ENCODE measurements around the gene FOXD3. TPM values are rescaled to one million over a fixed set of nuclear protein-coding genes. Genes with fewer than 3 reads are reported as not detected.
A peak's percentile ranks its signal among the peaks of the same experiment; 100 is the strongest.

FOXD3 gene
- not detected for polyA plus RNA-seq (2012; ENCODE audit: low read depth, missing spikeins)

DNA sequence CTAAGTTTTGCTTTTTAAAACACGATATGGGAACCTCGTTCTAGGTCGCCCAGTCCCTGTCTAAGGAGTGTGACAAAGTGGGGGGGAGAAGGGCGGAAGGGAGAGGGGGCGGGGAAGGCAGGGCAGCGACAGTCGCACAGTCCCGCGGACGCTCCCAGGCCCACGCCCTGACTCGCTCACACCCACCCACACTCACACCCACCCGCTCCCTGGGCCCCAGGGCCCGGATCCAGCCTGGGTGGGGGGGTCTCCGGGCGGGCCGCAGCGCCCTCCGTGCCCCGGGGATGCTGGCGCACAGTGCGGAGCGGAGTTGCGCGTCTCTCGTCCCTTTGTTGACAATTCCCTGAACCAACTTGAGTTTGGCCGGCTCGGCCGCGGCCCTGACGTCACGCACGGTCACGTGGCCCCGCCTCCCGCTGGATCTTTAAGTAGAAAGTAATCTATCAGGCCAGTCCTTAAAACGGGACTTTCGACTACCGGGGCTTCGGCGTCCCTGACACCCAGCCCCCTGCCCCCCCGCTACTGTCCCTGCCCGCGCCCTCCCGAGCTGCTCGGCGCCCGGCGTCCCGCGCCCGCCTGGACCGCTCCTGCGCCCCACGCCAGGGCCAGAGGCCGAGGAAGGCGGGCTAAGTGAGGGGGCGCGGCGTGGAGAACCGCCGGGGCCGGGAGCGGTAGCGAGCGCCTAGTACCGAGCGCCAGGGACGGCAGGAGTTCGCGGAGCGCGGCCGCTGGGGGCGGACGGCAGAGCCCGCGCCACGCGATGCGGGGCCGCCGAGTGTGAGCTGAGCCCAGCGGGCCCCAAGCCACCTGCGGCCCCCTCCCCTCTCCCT lies at the start of gene FOXD3:
FOXD3 (plus strand) TSS at position 454 of the 830 bp plus-strand sequence. CDS start 492 bp downstream, outside the sequence.
- TF ChIP-seq PAX5 (IDR thresholded peaks at IDR 0.05; ENCODE audit: insufficient read depth, low read length, severe bottlenecking) (no peak), POLR2A (IDR thresholded peaks at IDR 0.05; ENCODE audit: low read depth, low read length) (no peak), SPI1 (IDR thresholded peaks at IDR 0.05; ENCODE audit: low read depth, low read length) (no peak), POLR2AphosphoS5 (IDR thresholded peaks at IDR 0.05; ENCODE audit: low read depth, low read length) (no peak), TAF1 (IDR thresholded peaks at IDR 0.05; ENCODE audit: low read depth, low read length) (no peak), POU2F2 (IDR thresholded peaks at IDR 0.05; ENCODE audit: low read depth, low read length) (no peak)
- peak; percentile 26 for FAIRE-seq
- DNase-seq (ENCODE audit: insufficient read length, low spot score), result no peak

DNA sequence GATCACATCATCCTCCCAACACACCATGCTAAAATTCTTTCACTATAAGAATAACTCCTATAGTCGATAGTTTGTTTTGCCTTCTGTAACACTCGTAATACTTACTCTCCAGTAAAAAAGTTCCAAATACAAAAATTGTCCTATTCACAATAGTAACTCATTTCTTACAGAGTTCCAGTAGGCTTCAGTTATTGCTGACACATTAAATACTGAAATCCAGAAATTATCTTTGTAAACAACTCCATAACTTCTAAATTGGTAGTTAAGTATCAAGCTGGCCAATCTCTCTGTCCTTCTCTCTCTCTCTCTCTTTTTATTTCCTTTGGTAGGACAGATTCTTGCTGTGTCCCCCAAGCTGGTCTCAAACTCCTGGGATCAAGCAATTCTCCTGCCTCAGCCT lies 49.6 kb upstream of the FOXD3 start:
- DNase-seq (ENCODE audit: insufficient read length, low spot score), result no peak
- no peak for TF ChIP-seq PAX5 (IDR thresholded peaks at IDR 0.05; ENCODE audit: insufficient read depth, low read length, severe bottlenecking)
- no peak for FAIRE-seq

DNA sequence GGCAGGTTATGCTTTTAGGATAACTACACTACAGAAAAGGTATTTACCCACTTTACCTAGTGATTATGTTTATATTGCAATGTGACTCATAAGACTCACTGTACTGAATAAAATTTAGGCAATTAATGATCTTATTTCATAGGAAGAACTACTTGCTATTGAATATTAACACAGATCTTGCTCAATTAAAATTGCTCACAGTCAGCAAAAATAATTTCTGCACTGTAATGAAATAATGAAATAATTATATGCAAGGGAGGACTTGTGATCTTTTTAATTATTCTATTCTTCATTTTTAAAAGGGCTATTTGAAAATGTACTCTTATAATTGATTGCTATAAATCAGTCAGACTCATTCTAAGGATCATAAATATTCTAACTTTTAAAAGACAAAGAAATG lies 48.0 kb upstream of the FOXD3 start:
- DNase-seq (ENCODE audit: insufficient read length, low spot score) (no peak), FAIRE-seq (no peak)
- no peak for TF ChIP-seq POU2F2 (IDR thresholded peaks at IDR 0.05; ENCODE audit: low read depth, low read length)
- TF ChIP-seq POLR2AphosphoS5 (IDR thresholded peaks at IDR 0.05; ENCODE audit: low read depth, low read length), result no peak
- TF ChIP-seq PAX5 (IDR thresholded peaks at IDR 0.05; ENCODE audit: insufficient read depth, low read length, severe bottlenecking), result no peak
- TF ChIP-seq POLR2A (IDR thresholded peaks at IDR 0.05; ENCODE audit: low read depth, low read length), result no peak
- TF ChIP-seq TAF1 (IDR thresholded peaks at IDR 0.05; ENCODE audit: low read depth, low read length), result no peak
- no peak for TF ChIP-seq SPI1 (IDR thresholded peaks at IDR 0.05; ENCODE audit: low read depth, low read length)

DNA sequence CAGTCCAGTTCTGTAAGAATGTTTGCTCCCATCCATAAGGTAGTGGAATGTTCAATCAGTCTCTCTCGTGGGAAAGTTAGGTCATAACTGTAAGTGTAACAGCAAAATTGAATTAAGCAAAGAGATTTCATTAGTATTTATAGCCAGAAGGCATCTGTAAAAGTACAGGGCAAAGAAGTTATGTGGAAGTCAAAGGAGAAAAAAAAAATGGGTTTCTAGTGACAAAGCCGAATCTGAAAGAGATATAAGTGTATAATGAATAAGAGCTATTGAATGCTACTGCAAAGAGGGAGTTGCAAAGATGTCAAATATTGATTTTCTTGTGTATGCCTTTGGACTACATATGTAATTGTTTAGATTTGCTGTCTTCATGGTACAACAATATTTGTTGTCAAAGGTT lies 47.4 kb upstream of the FOXD3 start:
- FAIRE-seq (no peak), DNase-seq (ENCODE audit: insufficient read length, low spot score) (no peak)
- TF ChIP-seq TAF1 (IDR thresholded peaks at IDR 0.05; ENCODE audit: low read depth, low read length) (no peak), POLR2AphosphoS5 (IDR thresholded peaks at IDR 0.05; ENCODE audit: low read depth, low read length) (no peak), POU2F2 (IDR thresholded peaks at IDR 0.05; ENCODE audit: low read depth, low read length) (no peak), POLR2A (IDR thresholded peaks at IDR 0.05; ENCODE audit: low read depth, low read length) (no peak), SPI1 (IDR thresholded peaks at IDR 0.05; ENCODE audit: low read depth, low read length) (no peak), PAX5 (IDR thresholded peaks at IDR 0.05; ENCODE audit: insufficient read depth, low read length, severe bottlenecking) (no peak)

DNA sequence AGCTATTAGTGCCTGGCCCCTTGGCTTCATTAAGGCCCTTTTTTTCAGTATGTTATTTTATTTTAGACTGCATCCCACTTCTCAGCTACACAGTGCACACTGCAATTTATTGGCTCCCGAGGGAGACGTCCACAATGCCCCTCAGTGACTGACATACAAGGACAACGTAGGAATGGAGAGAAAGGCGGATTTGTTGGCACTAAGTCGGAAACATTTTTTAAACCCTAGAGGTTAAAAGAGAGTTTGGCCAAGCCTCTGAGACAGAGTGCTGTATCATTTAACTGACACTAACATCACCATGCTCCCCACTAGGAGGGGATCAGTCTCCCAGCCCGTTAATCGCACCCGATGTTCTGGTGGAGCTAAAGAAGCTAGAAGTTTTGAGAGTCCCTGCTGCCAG lies 45.7 kb upstream of the FOXD3 start:
- FAIRE-seq, result no peak
- no peak for DNase-seq (ENCODE audit: insufficient read length, low spot score)
- no peak for TF ChIP-seq POU2F2 (IDR thresholded peaks at IDR 0.05; ENCODE audit: low read depth, low read length)
- no peak for TF ChIP-seq POLR2A (IDR thresholded peaks at IDR 0.05; ENCODE audit: low read depth, low read length)
- TF ChIP-seq TAF1 (IDR thresholded peaks at IDR 0.05; ENCODE audit: low read depth, low read length), result no peak
- no peak for TF ChIP-seq SPI1 (IDR thresholded peaks at IDR 0.05; ENCODE audit: low read depth, low read length)
- no peak for TF ChIP-seq POLR2AphosphoS5 (IDR thresholded peaks at IDR 0.05; ENCODE audit: low read depth, low read length)
- no peak for TF ChIP-seq PAX5 (IDR thresholded peaks at IDR 0.05; ENCODE audit: insufficient read depth, low read length, severe bottlenecking)

DNA sequence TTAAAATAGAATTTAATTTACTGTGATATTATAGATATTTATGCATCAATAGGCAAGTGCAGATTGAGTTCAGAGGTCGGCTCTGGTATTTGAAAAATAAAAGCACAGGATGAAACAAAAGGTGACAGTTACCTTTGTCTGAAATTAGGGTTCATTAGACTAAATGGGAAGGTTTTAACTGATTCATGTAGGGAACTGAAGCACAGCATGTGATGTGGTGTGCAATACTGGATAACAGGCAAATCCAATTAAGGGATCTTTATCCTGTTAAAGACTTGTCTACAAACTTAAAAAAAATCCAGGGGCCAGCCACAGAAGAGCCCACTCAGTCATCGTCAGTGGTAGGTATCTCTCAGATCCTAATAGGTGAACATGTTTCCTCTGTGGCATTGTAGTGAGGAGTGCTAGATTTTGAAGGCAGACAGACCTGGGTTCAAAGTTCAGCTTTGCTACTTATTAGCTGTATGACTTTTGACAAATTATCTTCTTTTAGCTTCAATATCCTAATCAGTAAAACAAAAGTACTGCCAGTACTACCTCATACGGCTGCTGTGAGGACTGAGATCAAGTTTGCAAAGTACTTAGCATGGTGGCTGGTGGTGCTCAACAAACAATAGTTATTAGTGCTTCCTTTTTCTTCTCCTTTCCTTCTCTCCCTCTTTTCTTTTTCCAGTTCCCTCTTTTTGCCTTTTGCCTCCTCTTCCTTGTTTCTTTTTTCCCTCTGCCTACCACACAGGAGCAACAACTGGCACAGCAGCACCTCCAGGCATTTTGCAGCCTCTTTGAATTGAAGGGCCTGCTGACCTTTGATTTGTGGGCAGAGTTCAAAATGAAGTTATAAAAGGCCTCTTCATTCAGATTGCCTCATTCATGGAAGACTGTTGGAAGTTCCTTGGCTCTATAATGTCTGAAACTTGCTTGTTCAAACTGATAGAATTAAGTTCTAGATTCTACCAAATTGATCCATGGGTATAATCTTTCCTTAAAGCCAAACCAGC lies 44.9 kb upstream of the FOXD3 start:
- FAIRE-seq, result no peak
- no peak for DNase-seq (ENCODE audit: insufficient read length, low spot score)

DNA sequence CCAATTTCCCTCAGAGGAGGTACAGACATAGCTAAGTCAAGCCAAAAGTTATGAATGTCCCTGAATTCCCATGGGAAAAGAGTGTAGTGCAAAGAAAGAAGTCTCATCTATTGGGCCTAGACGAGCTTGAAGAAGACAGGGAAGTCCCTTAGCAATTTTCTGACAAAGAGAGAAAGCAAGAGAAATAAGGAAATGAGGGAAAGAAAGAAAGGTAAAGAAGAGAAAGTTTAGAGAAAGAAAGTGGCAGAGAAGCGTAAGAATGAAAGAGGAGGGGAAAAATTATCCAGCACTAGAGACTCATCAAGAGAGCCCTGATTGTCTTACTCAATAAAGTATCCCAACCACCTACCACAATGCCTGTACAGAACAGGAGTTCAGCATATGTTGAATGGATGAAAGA lies 40.6 kb upstream of the FOXD3 start:
- DNase-seq (ENCODE audit: insufficient read length, low spot score) (no peak), FAIRE-seq (no peak)
- TF ChIP-seq POLR2A (IDR thresholded peaks at IDR 0.05; ENCODE audit: low read depth, low read length) (no peak), POLR2AphosphoS5 (IDR thresholded peaks at IDR 0.05; ENCODE audit: low read depth, low read length) (no peak), PAX5 (IDR thresholded peaks at IDR 0.05; ENCODE audit: insufficient read depth, low read length, severe bottlenecking) (no peak), SPI1 (IDR thresholded peaks at IDR 0.05; ENCODE audit: low read depth, low read length) (no peak), POU2F2 (IDR thresholded peaks at IDR 0.05; ENCODE audit: low read depth, low read length) (no peak), TAF1 (IDR thresholded peaks at IDR 0.05; ENCODE audit: low read depth, low read length) (no peak)

More for the DNA sequence above, 44.9 kb upstream of the FOXD3 start:
- TF ChIP-seq SPI1 (IDR thresholded peaks at IDR 0.05; ENCODE audit: low read depth, low read length) (no peak), POU2F2 (IDR thresholded peaks at IDR 0.05; ENCODE audit: low read depth, low read length) (no peak), POLR2AphosphoS5 (IDR thresholded peaks at IDR 0.05; ENCODE audit: low read depth, low read length) (no peak), POLR2A (IDR thresholded peaks at IDR 0.05; ENCODE audit: low read depth, low read length) (no peak), TAF1 (IDR thresholded peaks at IDR 0.05; ENCODE audit: low read depth, low read length) (no peak), PAX5 (IDR thresholded peaks at IDR 0.05; ENCODE audit: insufficient read depth, low read length, severe bottlenecking) (no peak)

DNA sequence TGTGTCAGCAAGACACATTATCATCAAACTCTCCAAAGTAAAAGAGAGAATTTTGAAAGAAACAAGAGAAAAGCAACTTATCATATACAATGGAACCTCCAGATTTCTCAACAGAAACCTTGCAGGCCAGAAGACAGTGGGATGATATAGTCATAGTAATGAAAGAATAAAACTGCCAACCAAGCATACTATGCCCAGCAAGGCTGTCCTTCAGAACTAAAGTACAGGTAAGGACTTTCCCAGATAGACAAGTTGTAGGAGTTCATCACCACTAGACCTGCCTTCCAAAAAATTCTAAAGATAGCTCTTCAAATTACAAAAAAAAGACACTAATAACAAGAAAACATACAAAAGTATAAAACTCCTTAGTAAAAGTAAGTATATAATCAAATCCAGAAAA lies 33.2 kb upstream of the FOXD3 start:
- FAIRE-seq (no peak), DNase-seq (ENCODE audit: insufficient read length, low spot score) (no peak)
- no peak for TF ChIP-seq POLR2AphosphoS5 (IDR thresholded peaks at IDR 0.05; ENCODE audit: low read depth, low read length)
- TF ChIP-seq TAF1 (IDR thresholded peaks at IDR 0.05; ENCODE audit: low read depth, low read length), result no peak
- TF ChIP-seq SPI1 (IDR thresholded peaks at IDR 0.05; ENCODE audit: low read depth, low read length), result no peak
- no peak for TF ChIP-seq POU2F2 (IDR thresholded peaks at IDR 0.05; ENCODE audit: low read depth, low read length)
- TF ChIP-seq POLR2A (IDR thresholded peaks at IDR 0.05; ENCODE audit: low read depth, low read length), result no peak
- no peak for TF ChIP-seq PAX5 (IDR thresholded peaks at IDR 0.05; ENCODE audit: insufficient read depth, low read length, severe bottlenecking)
